Peyer's patch (tissue), 4 donors: ENCODE measurements around the gene RBM20. TPM values are rescaled to one million over a fixed set of nuclear protein-coding genes. Genes with fewer than 3 reads are reported as not detected.

Experiments used
- DNase-seq, 3 donors: peaks; one replicate each; pipeline ENCODE4 v3.0.0-alpha.2; 2017 to 2019
- H3K27ac ChIP-seq, 4 donors: fragments of 200-600 bp; sonication (generic); one replicate each; pipeline ENCODE4 v1.5.1; 2016 to 2019
- H3K27me3 ChIP-seq, 2 donors: fragments of 200-600 bp; sonication (generic); one replicate each; pipeline ENCODE4 v1.5.1; 2019
- H3K36me3 ChIP-seq, 3 donors: fragments of 200-600 bp; sonication (generic); one replicate each; pipeline ENCODE4 v1.5.1; 2016 to 2019
- H3K4me1 ChIP-seq, 4 donors: fragments of 200-600 bp; sonication (generic); one replicate each; pipeline ENCODE4 v1.5.1; 2016 to 2019
- H3K4me3 ChIP-seq, 4 donors: fragments of 200-600 bp; sonication (generic); 1 replicate in 3 of 4; 2 replicates in 1 of 4; pipeline ENCODE4 v1.5.1; 2016 to 2019; ENCODE audit warnings: mild to moderate bottlenecking in 1 of 4
- H3K9me3 ChIP-seq, 4 donors: fragments of 200-600 bp; sonication (generic); one replicate each; pipeline ENCODE4 v1.5.1; 2016 to 2019; ENCODE audit warnings: mild to moderate bottlenecking in 1 of 4
- CTCF ChIP-seq, 6 experiments: fragments of 450-650 bp in 4 of 6; fragments of 200-600 bp in 2 of 6; sonication (generic) in 1 of 6; IDR thresholded peaks; one replicate each; pipeline ENCODE4 v1.5.1; 2017 to 2019; ENCODE audit warnings: antibody characterized with exemption in 6 of 6, mild to moderate bottlenecking in 3 of 6, moderate library complexity in 1 of 6
- POLR2A ChIP-seq, 2 donors: fragments of 450-650 bp; IDR thresholded peaks; one replicate each; pipeline ENCODE4 v1.5.1; 2017; ENCODE audit warnings: antibody characterized with exemption in 2 of 2, mild to moderate bottlenecking in 2 of 2, moderate library complexity in 2 of 2
- total RNA-seq, 4 donors: library from RNA; depleted of rRNA; stranded (reverse); fragments of >200 nt; gene quantifications; one replicate each; pipeline ENCODE4 v1.1.0, GENCODE V29; 2016

Gene RBM20
- total RNA-seq, 4 donors from 2014 or later, result 0.80 to 4.1 (median 1.2) TPM

- peaks cover 0 to 12% (median 0%) of the 10 kb centered on the region in 4 donors for H3K4me1 ChIP-seq
- no peak overlapping the region for H3K4me3 ChIP-seq
- no peaks in the 10 kb centered on the region for H3K9me3 ChIP-seq
- H3K27ac ChIP-seq, result no peak overlapping the region
- no peak for TF ChIP-seq POLR2A (IDR thresholded peaks at IDR 0.05)
- TF ChIP-seq CTCF (IDR thresholded peaks at IDR 0.05), result no peak
- DNase-seq, result no peak
- H3K36me3 ChIP-seq, result no peaks in the 10 kb centered on the region
- no peaks in the 10 kb centered on the region for H3K27me3 ChIP-seq
Measured at GRCh38 chr10:110790913-110791506, 146.9 kb downstream of the RBM20 start.

- DNase-seq, result no peak
- H3K4me1 ChIP-seq, result peaks cover 0 to 12% (median 0%) of the 10 kb centered on the region in 4 donors
- H3K27ac ChIP-seq, result no peak overlapping the region
- H3K36me3 ChIP-seq, result no peaks in the 10 kb centered on the region
- no peak for TF ChIP-seq POLR2A (IDR thresholded peaks at IDR 0.05)
- no peak for TF ChIP-seq CTCF (IDR thresholded peaks at IDR 0.05)
- no peaks in the 10 kb centered on the region for H3K27me3 ChIP-seq
- H3K4me3 ChIP-seq, result no peak overlapping the region
- H3K9me3 ChIP-seq, result no peaks in the 10 kb centered on the region
Measured at GRCh38 chr10:110791541-110792073, 147.5 kb downstream of the RBM20 start.

- Histone ChIP-seq H3K27ac (no peak overlapping the region), H3K4me1 (peaks cover 0 to 12% (median 0%) of the 10 kb centered on the region in 4 donors)
Measured at GRCh38 chr10:110792476-110793125, 148.5 kb downstream of the RBM20 start.

GRCh38 chr10:110793128-110793812 is 149.1 kb downstream of the RBM20 start:
- peaks cover 0 to 12% (median 0%) of the 10 kb centered on the region in 4 donors for H3K4me1 ChIP-seq
- H3K27me3 ChIP-seq, result no peaks in the 10 kb centered on the region
- H3K4me3 ChIP-seq, result no peak overlapping the region
- peak overlapping the region in 1 of 4 donors; percentile 2 for H3K27ac ChIP-seq
- H3K9me3 ChIP-seq, result no peaks in the 10 kb centered on the region
- no peaks in the 10 kb centered on the region for H3K36me3 ChIP-seq
- no peak for DNase-seq
- TF ChIP-seq POLR2A (IDR thresholded peaks at IDR 0.05) (no peak), CTCF (IDR thresholded peaks at IDR 0.05) (no peak)

More at GRCh38 chr10:110792476-110793125, 148.5 kb downstream of the RBM20 start:
- TF ChIP-seq CTCF (IDR thresholded peaks at IDR 0.05), result no peak
- TF ChIP-seq POLR2A (IDR thresholded peaks at IDR 0.05), result no peak
- no peaks in the 10 kb centered on the region for H3K36me3 ChIP-seq
- no peaks in the 10 kb centered on the region for H3K9me3 ChIP-seq
- H3K27me3 ChIP-seq, result no peaks in the 10 kb centered on the region
- no peak overlapping the region for H3K4me3 ChIP-seq
- DNase-seq, result no peak

- H3K27ac ChIP-seq, result peak overlapping the region in 1 of 4 donors; percentile 2
Measured at GRCh38 chr10:110793886-110794285, 149.8 kb downstream of the RBM20 start.

More at GRCh38 chr10:110793886-110794285, 149.8 kb downstream of the RBM20 start:
- Histone ChIP-seq H3K4me3 (no peak overlapping the region), H3K27me3 (no peaks in the 10 kb centered on the region), H3K36me3 (no peaks in the 10 kb centered on the region), H3K9me3 (no peaks in the 10 kb centered on the region), H3K4me1 (peaks cover 0 to 12% (median 0%) of the 10 kb centered on the region in 4 donors)
- DNase-seq, result no peak
- TF ChIP-seq POLR2A (IDR thresholded peaks at IDR 0.05), result no peak
- no peak for TF ChIP-seq CTCF (IDR thresholded peaks at IDR 0.05)
